HepG2 (cell line): Measurements from ENCODE around the gene CD34. TPM values are rescaled to one million over a fixed set of nuclear protein-coding genes. Genes with fewer than 3 reads are reported as not detected.

Source experiments
- BRCA1 ChIP-seq: sonication (generic); formaldehyde crosslinking; IDR thresholded peaks from 2 replicates; pipeline ENCODE4 v1.4.0; 2020; ENCODE audit warnings: missing genetic modification reagents
- CTCF ChIP-seq: sonication (generic); formaldehyde crosslinking; IDR thresholded peaks from 2 replicates; pipeline ENCODE4 v1.5.0; 2020; ENCODE audit warnings: mild to moderate bottlenecking, missing genetic modification reagents, moderate library complexity
- E2F1 ChIP-seq: sonication (generic); formaldehyde crosslinking; IDR thresholded peaks from 2 replicates; pipeline ENCODE4 v1.5.0; 2020; ENCODE audit warnings: missing genetic modification reagents
- LCORL ChIP-seq, 2 experiments: fragments of 450-650 bp in 1 of 2; sonication (generic) in 1 of 2; formaldehyde crosslinking in 1 of 2; IDR thresholded peaks; 2 replicates each; pipeline versions ENCODE4 v1.5.0 to v1.6.1; 2017 to 2020; ENCODE audit warnings: antibody characterized with exemption in 1 of 2, missing genetic modification reagents in 1 of 2
- MAZ ChIP-seq, 2 experiments: sonication (generic) in 1 of 2; formaldehyde crosslinking in 1 of 2; IDR thresholded peaks; 2 replicates each; pipeline versions ENCODE4 v1.5.0 to v1.6.1; 2012 to 2020; ENCODE audit warnings: low read depth in 2 of 2, mild to moderate bottlenecking in 2 of 2, borderline replicate concordance in 1 of 2, improper control_type of control experiment in 1 of 2, low read length in 1 of 2, missing genetic modification reagents in 1 of 2, moderate library complexity in 1 of 2
- NR2C2 ChIP-seq: sonication (generic); formaldehyde crosslinking; IDR thresholded peaks from 2 replicates; pipeline ENCODE4 v1.4.0; 2020; ENCODE audit warnings: missing genetic modification reagents, mild to moderate bottlenecking, moderate library complexity, borderline replicate concordance
- PAXIP1 ChIP-seq: sonication (generic); formaldehyde crosslinking; conservative IDR thresholded peaks from 2 replicates; pipeline ENCODE4 v1.4.0; 2020; ENCODE audit warnings: mild to moderate bottlenecking, missing genetic modification reagents, moderate library complexity
- ZFX ChIP-seq: sonication (generic); formaldehyde crosslinking; IDR thresholded peaks from 2 replicates; pipeline ENCODE4 v1.4.0; 2020; ENCODE audit warnings: mild to moderate bottlenecking, low read depth, missing genetic modification reagents, moderate library complexity
- ZMYM4 ChIP-seq: sonication (generic); formaldehyde crosslinking; IDR thresholded peaks from 2 replicates; pipeline ENCODE4 v1.8.1; 2023; ENCODE audit warnings: mild to moderate bottlenecking, missing genetic modification reagents
- polyA plus RNA-seq, 8 experiments: library from polyadenylated mRNA; depleted of rRNA in 3 of 8; stranded (reverse) in 7 of 8; unstranded in 1 of 8; fragments of >200 nt; fragmentation: Illumina TruSeq in 4 of 8; extraction: Trizol in 4 of 8; gene quantifications; 2 replicates each; pipeline versions ENCODE4 v1.2.1 to v1.2.3, GENCODE V29; 2011 to 2016; ENCODE audit warnings: low read depth in 4 of 8, missing spikeins in 1 of 8, mixed read lengths in 1 of 8; ENCODE audit not compliant: insufficient read depth in 1 of 8
- total RNA-seq, 5 experiments: library from RNA; depleted of rRNA; stranded (reverse); fragments of >200 nt; fragmentation: Illumina TruSeq; extraction: Trizol; gene quantifications; 2 replicates each; pipeline ENCODE4 v1.2.3, GENCODE V29; 2016; ENCODE audit warnings: low read depth in 1 of 5
- TF ChIP-seq, protein P1 (sequence below): sonication (generic); formaldehyde crosslinking; IDR thresholded peaks from one replicate; pipeline ENCODE4 v1.5.1; 2020; ENCODE audit warnings: mild to moderate bottlenecking, missing genetic modification reagents; ENCODE audit errors: not compliant biosample characterization

Gene CD34
- total and polyA plus RNA-seq, 2 of the 13 experiments (the other 11 are each of a cell fraction or from before 2014, with no cell fraction given), result not detected

DNA sequence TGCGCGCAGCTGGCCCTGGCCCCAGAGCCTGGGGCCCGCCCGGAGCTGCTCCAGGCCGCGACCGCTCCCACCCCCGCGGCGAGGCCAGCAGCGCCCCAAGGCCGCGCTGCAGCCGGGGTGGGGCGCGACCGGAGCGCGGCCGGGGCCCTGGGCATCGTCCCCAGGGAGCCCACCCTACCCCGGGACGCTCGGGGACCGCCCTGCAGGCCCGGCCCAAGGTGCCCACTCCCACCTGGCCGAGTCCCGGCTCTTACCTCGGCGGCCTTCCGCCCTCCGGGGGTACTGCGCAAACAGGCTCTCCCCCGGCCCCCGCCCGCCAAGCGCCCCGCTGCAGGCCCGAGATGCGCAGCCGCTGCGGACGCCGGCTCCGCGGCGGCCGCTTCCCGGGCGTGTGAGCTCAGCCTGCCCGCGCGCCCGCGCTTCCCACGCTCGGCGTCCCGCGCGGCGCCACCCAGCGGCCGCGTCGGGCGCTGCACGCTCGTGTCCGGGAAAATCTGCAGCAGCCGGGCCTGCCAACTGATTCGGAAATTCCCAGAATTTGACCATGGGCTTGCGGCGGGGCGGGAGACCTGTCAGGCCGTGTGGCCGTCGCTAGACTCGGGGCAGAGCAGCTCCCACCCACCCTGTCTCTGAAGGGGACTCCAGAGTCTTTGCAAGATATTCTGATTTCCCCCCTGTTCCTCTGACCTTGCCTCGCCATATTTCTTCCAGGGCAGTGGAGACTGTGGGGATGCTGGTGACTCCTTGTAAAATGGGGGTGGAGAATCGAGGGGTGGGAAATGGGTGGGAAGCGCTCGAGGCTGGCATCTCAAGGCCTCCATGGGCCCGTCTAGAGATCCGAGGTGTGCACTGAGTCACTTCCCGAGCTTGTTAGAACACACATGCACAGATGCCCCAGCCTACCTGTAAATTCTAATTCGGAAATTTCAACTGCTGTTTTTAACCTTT lies 41.9 kb downstream of the CD34 start (continued):
- TF ChIP-seq, protein P1, sequence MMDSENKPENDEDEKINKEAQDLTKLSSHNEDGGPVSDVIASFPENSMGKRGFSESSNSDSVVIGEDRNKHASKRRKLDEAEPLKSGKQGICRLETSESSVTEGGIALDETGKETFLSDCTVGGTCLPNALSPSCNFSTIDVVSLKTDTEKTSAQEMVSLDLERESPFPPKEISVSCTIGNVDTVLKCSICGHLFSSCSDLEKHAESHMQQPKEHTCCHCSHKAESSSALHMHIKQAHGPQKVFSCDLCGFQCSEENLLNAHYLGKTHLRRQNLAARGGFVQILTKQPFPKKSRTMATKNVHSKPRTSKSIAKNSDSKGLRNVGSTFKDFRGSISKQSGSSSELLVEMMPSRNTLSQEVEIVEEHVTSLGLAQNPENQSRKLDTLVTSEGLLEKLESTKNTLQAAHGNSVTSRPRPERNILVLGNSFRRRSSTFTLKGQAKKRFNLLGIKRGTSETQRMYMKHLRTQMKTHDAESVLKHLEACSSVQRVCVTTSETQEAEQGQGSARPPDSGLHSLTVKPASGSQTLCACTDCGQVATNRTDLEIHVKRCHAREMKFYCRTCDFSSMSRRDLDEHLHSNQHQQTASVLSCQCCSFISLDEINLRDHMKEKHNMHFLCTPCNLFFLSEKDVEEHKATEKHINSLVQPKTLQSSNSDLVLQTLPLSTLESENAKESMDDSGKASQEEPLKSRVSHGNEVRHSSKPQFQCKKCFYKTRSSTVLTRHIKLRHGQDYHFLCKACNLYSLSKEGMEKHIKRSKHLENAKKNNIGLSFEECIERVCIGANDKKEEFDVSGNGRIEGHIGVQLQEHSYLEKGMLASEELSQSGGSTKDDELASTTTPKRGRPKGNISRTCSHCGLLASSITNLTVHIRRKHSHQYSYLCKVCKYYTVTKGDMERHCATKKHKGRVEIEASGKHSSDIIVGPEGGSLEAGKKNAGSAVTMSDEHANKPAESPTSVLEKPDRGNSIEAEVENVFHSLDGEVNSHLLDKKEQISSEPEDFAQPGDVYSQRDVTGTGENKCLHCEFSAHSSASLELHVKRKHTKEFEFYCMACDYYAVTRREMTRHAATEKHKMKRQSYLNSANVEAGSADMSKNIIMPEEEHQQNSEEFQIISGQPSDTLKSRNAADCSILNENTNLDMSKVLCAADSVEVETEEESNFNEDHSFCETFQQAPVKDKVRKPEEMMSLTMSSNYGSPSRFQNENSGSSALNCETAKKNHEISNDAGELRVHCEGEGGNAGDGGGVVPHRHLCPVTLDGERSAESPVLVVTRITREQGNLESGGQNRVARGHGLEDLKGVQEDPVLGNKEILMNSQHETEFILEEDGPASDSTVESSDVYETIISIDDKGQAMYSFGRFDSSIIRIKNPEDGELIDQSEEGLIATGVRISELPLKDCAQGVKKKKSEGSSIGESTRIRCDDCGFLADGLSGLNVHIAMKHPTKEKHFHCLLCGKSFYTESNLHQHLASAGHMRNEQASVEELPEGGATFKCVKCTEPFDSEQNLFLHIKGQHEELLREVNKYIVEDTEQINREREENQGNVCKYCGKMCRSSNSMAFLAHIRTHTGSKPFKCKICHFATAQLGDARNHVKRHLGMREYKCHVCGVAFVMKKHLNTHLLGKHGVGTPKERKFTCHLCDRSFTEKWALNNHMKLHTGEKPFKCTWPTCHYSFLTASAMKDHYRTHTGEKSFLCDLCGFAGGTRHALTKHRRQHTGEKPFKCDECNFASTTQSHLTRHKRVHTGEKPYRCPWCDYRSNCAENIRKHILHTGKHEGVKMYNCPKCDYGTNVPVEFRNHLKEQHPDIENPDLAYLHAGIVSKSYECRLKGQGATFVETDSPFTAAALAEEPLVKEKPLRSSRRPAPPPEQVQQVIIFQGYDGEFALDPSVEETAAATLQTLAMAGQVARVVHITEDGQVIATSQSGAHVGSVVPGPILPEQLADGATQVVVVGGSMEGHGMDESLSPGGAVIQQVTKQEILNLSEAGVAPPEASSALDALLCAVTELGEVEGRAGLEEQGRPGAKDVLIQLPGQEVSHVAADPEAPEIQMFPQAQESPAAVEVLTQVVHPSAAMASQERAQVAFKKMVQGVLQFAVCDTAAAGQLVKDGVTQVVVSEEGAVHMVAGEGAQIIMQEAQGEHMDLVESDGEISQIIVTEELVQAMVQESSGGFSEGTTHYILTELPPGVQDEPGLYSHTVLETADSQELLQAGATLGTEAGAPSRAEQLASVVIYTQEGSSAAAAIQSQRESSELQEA (CRISPR knock-in tag), result no peak
- TF ChIP-seq LCORL (IDR thresholded peaks at IDR 0.05), result no peak
- no peak for TF ChIP-seq LCORL (CRISPR knock-in tag; IDR thresholded peaks at IDR 0.05)
- 0 out of 2 replicates have a peak, but pooled peaks have one; percentile 40 for TF ChIP-seq E2F1 (CRISPR knock-in tag)
- TF ChIP-seq MAZ (IDR thresholded peaks at IDR 0.05; ENCODE audit: borderline replicate concordance, low read depth, low read length), result no peak
- 0 out of 2 replicates have a peak, but pooled peaks have one; percentile 25 for TF ChIP-seq MAZ (CRISPR knock-in tag; IDR thresholded peaks at IDR 0.05; ENCODE audit: low read depth)
- peak; percentile 68 for TF ChIP-seq ZFX (CRISPR knock-in tag)
- no peak for TF ChIP-seq NR2C2 (CRISPR knock-in tag)
- 0 out of 2 replicates have a peak, but pooled peaks have one; percentile 8 for TF ChIP-seq ZMYM4 (CRISPR knock-in tag)
- TF ChIP-seq BRCA1, result no peak
- peak; percentile 76 for TF ChIP-seq CTCF (CRISPR knock-in tag)
- TF ChIP-seq PAXIP1 (CRISPR knock-in tag), result no peak
